ENCODE measurements around the gene DIAPH3.

The DIAPH3 gene

DNA sequence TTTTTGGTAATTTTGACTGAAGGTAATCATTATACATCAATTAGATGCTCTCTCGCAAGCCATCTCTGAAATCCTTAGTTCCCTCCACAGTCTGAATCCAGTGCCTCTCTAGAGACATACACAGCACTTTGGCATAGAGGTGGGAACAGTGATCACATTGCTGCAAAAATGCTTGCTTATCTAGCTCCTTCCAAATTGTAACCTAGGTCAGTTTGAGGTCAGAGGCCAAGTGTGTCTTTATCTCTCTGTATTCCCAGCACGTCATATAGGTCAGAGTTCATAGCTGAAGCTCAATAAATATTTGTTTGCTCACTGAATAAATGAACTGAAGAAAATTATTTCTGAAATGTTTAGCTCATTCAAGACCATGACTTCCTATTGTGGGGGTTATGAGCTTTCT lies 462.5 kb downstream of the DIAPH3 start:
- DNase-seq: no peak

GRCh38 chr13:59700281-59700680 lies 463.4 kb downstream of the DIAPH3 start:
- DNase-seq: no peak

GRCh38 chr13:59696271-59696670 lies 467.5 kb downstream of the DIAPH3 start:
- no peak for DNase-seq

- no peak for DNase-seq
Observed at GRCh38 chr13:59691501-59692066, 472.1 kb downstream of the DIAPH3 start.

- no peak for DNase-seq
Observed at GRCh38 chr13:59690857-59691500, 472.7 kb downstream of the DIAPH3 start.

- DNase-seq: no peak
Observed at GRCh38 chr13:59689057-59689456, 474.7 kb downstream of the DIAPH3 start.

DNA sequence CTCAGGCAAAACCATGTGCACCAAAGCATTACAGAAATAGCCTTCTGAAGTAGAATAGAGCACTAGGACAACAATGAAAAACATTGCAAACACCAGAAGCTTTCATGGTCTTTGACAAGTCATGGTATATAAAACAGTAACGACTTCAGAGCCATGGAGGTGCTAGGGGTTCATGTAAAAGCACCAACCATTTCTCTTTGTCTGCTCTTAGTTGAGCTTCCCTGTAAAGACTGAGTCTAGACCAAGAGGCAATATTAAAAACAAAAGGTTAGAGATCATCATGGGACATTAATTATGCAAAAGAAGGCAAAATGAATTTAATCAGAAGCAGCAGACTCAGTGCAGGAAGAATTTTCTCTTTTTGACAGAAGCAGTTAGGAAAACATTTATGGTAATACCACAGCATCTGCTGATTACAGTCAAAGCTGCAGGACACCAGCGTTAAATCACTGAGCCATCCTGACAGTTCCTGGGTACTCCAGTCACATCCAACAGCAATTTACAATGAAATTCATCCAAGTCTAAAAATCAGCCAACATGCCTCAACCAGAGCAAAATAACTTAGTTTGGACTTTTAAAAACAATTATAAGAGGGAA lies 476.8 kb downstream of the DIAPH3 start:
- DNase-seq: no peak

- DNase-seq: no peak
Observed at GRCh38 chr13:59684105-59684504, 479.6 kb downstream of the DIAPH3 start.

DNA sequence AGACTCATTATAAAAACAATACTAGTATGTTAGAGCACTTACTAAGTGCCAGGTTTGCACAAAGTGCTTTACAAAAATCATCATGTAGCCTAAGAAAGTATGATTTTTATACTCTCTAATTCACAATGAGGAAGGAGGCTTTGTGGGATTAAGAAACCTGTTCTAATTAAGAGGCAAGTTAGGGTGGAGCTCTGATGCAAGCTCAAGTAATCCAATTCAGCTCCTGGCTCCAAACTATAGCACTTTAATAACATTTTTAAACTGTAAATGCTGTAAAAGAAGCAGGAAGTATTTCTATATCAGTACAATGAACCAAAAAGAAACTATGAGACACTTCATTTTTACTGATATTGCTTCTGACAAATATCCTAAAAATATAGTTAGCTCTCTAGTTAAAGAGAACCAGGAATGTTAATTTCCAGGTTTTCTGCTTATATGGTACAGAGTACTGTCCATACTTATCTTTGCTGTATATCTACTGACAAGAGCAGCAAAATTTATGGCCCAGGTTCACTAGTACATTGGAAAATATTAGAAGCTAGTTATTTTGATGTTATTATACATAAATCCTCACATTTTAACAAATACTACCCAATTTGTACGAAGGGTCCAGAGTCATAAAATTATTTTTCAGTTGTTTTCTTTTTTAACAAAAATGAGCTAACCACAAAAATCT lies 482.0 kb downstream of the DIAPH3 start:
- no peak for DNase-seq

GRCh38 chr13:59680429-59681024 lies 483.2 kb downstream of the DIAPH3 start:
- peak; percentile 39 for DNase-seq

DNA sequence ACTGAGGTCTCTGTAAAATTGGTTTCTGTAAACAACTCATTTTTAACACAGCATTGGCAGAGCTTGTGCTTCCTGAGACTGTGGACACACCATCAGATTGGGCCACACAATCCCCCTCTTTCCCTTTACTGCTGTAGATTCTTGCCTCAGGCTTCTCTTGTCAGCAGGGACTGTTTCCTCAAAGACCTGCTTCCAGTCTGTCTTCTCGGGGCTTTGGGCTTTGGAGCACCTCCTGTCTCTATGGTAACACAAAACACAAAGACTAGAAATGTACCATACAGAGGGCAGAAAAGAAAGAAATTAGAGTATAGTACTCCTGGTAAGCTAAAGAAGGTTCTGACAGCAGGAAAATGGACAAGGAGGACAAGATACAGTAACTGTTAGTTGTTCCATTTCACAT lies 484.5 kb downstream of the DIAPH3 start:
- DNase-seq: no peak

GRCh38 chr13:59677966-59678814 lies 485.5 kb downstream of the DIAPH3 start:
- peak; percentile 73 for DNase-seq

GRCh38 chr13:59677430-59677829 lies 486.3 kb downstream of the DIAPH3 start:
- DNase-seq: no peak

GRCh38 chr13:59674616-59675015 lies 489.1 kb downstream of the DIAPH3 start:
- no peak for DNase-seq

DNA sequence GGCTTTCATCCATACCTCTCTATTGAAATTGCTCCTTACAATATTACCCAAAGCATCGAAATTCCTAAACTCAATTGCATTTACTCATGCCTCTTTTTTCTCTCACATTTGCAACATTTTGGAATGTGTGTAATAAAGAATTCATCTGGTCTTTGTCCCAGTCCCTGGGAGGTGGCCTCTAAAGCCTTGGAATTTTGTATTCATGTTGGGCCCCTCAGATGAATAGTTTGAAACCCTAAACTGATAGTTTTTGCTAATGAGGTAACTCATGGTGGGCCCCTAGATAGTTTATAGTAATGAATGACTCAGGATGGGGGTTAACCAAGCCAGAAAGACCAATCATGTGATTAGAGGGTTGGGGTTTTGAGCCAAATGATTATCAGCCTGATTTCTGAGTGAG lies 490.4 kb downstream of the DIAPH3 start:
- no peak for DNase-seq

DNA sequence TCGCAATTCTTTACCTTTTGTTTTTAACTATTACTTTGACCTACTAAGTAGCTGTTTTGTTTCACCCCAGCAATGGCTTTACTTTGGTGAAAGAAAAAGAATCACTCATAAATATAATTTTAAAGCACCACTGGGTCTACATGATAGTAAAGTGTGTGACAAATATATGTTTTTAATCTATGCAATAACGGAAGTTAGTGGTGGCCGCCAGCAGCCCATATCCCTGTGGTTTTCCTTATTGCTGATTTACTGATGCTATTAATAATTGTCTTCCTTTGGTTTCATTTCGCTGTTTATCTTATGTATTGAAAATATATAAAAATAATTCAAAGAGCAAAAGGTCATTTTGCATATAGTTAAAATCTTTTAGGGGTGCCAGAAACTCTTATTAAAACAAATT lies 491.3 kb downstream of the DIAPH3 start:
- DNase-seq: no peak

- DNase-seq: peak; percentile 16
Observed at GRCh38 chr13:59671881-59672280, 491.8 kb downstream of the DIAPH3 start.

GRCh38 chr13:59666504-59666903 lies 497.2 kb downstream of the DIAPH3 start:
- peak; percentile 70 for DNase-seq

DNA sequence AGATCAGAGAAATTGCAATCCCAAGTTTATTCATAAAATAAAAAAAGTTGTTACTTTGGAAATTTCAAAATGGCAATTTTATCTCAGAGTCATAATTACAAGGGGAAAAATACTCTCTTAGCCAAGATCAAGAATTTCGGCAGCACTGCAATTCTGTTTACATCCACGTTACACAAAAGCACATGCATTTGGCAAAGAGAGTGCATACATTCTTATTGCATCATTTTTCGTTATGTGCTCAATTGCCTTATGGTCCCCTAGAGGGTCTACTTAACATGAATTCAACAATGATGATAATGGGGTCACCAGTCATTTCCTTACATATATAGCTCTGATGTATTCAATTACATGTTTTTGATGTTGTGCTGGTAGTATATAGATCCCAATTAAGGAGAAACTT lies 498.0 kb downstream of the DIAPH3 start:
- DNase-seq: no peak

DNA sequence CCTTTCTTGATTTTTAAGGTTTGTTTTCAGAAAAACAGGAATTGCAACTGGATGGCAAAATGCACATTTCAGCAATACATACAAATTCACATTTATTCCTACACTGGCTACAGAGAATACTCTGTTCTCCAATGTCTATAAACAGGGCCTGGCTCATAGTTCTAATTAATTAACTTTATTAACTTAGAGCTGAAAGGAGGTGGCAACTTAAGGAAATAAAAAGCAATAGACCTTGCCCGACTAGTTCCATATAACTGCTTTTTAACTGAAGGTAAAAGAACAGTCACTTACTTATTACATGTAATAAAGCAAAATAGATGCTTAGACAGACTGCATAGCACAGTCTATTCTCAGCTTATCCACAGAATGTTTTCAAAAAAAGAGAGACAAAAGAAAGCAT lies 498.5 kb downstream of the DIAPH3 start:
- DNase-seq: no peak

DNA sequence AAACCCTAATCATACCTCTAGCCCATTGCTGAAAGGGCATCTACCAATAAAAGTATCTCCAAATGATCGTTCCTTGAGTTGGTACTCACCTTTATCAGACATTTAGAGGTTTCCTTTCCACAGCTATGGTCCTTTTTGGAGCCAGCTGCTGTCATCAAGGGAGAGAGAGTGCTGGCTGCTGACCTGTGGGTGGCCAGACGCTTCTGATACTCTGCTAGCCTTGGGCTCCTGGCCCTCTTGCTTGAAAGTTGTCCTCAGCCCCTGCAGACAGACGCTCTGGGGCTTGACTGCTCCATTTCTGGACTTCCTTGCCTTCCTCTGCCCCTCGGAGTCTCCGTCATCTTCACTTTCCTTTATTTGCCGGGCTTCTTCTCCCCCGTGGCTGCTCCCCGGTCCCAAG lies 499.1 kb downstream of the DIAPH3 start:
- DNase-seq: no peak

- DNase-seq: no peak
Observed at GRCh38 chr13:59663707-59664106, 500.0 kb downstream of the DIAPH3 start.

DNA sequence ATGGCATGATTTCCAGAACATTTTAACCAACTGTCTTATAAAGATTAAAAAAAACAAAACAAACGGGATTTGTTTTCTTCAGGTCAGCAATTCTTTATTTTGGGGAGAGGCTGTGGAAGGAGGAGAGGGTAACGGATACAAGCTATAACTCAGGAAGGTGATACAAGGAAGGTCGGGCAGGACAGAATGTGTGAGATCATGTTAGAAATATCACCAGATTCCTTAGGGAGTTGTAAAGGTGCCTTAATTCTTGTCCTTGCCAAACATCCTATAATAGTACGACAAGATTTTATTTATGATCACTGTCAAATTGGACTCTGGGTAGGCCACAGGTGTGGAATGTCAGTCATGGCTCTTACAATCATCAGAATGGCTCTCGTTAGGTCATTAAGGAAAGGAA lies 503.1 kb downstream of the DIAPH3 start:
- no peak for DNase-seq

All from suppressor macrophage treated with lipopolysaccharide for 4 hours (primary cell).